ENCODE results near the gene LUC7L.
A peak's percentile ranks its signal among the peaks of the same experiment; 100 is the strongest.
"Not testable (repeated sequence)": the region's sequence is repeated elsewhere in the genome, so short reads cannot be mapped to it uniquely, and the experiment has no call there.

Gene LUC7L

DNA sequence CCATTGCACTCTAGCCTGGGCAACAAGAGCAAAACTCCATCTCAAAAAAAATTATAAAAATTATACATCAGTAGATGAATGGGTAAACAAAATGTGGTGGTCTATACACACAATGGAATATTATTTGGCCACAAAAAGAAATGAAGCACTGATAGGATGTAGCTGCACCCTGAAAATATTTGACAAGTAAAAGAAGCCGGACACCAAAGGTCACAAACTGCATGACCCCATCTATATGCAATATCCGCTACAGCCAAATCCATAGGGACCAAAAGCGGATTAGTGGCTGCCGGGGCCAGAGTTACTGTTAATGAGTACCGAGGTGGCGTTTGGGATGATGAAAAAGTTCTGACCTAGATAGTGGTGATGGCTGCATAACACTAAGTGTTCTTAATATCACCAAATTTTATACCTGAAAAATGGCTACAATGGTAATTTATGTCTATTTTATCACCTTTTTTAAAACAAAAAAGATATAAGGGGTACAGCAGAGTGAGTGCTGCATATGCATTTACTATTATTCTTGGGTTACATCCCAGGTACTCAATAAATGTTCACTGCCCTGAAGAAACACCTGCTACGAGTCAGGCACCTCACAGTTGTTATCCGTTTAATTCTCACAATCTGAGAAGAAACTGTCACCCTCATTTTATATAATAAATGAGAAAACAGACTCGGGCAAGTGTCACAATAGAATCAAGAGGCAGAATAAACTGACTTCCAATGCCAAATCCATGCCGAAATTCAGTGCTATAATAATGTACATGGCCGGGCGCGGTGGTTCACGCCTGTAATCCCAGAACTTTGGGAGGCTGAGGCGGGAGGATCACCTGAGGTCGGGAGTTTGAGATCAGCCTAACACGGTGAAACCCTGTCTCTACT is 49.8 kb downstream of the LUC7L start:
- no peak for DNase-seq (ENCODE audit: low spot score)

DNA sequence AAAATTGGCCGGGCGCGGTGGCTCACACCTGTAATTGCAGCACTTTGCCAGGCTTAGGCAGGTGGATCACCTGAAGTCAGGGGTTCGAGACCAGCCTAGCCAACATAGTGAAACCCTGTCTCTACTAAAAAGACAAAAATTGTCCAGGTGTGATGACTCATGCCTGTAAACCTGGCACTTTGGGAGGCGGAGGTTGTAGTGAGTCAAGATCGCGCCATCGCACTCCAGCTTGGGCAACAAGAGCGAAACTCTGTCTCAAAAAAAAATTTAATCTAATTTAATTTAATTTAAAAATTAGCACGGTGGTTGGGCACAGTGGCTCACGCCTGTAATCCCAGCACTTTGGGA is 50.6 kb downstream of the LUC7L start:
- DNase-seq (ENCODE audit: low spot score) = no peak

DNA sequence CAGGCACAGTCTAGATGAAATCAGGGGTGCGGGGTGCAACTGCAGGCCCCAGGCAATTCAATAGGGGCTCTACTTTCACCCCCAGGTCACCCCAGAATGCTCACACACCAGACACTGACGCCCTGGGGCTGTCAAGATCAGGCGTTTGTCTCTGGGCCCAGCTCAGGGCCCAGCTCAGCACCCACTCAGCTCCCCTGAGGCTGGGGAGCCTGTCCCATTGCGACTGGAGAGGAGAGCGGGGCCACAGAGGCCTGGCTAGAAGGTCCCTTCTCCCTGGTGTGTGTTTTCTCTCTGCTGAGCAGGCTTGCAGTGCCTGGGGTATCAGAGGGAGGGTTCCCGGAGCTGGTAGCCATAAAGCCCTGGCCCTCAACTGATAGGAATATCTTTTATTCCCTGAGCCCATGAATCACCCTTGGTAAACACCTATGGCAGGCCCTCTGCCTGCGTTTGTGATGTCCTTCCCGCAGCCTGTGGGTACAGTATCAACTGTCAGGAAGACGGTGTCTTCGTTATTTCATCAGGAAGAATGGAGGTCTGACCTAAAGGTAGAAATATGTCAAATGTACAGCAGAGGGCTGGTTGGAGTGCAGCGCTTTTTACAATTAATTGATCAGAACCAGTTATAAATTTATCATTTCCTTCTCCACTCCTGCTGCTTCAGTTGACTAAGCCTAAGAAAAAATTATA is 51.1 kb downstream of the LUC7L start:
- DNase-seq (ENCODE audit: low spot score) = no peak

DNA sequence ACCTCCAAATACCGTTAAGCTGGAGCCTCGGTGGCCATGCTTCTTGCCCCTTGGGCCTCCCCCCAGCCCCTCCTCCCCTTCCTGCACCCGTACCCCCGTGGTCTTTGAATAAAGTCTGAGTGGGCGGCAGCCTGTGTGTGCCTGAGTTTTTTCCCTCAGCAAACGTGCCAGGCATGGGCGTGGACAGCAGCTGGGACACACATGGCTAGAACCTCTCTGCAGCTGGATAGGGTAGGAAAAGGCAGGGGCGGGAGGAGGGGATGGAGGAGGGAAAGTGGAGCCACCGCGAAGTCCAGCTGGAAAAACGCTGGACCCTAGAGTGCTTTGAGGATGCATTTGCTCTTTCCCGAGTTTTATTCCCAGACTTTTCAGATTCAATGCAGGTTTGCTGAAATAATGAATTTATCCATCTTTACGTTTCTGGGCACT is 51.8 kb downstream of the LUC7L start:
- peak; percentile 64 for DNase-seq (ENCODE audit: low spot score)

DNA sequence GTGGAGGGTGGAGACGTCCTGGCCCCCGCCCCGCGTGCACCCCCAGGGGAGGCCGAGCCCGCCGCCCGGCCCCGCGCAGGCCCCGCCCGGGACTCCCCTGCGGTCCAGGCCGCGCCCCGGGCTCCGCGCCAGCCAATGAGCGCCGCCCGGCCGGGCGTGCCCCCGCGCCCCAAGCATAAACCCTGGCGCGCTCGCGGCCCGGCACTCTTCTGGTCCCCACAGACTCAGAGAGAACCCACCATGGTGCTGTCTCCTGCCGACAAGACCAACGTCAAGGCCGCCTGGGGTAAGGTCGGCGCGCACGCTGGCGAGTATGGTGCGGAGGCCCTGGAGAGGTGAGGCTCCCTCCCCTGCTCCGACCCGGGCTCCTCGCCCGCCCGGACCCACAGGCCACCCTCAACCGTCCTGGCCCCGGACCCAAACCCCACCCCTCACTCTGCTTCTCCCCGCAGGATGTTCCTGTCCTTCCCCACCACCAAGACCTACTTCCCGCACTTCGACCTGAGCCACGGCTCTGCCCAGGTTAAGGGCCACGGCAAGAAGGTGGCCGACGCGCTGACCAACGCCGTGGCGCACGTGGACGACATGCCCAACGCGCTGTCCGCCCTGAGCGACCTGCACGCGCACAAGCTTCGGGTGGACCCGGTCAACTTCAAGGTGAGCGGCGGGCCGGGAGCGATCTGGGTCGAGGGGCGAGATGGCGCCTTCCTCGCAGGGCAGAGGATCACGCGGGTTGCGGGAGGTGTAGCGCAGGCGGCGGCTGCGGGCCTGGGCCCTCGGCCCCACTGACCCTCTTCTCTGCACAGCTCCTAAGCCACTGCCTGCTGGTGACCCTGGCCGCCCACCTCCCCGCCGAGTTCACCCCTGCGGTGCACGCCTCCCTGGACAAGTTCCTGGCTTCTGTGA is 52.5 kb downstream of the LUC7L start, which contains the start of gene HBA1:
HBA1 (plus strand) TSS at position 204 of the 906 bp plus-strand sequence; CDS start at position 241, 37 bp downstream.
- not testable (repeated sequence) for DNase-seq (ENCODE audit: low spot score)

DNA sequence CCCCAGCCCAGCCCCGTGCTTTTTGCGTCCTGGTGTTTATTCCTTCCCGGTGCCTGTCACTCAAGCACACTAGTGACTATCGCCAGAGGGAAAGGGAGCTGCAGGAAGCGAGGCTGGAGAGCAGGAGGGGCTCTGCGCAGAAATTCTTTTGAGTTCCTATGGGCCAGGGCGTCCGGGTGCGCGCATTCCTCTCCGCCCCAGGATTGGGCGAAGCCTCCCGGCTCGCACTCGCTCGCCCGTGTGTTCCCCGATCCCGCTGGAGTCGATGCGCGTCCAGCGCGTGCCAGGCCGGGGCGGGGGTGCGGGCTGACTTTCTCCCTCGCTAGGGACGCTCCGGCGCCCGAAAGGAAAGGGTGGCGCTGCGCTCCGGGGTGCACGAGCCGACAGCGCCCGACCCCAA is 53.2 kb downstream of the LUC7L start:
- DNase-seq (ENCODE audit: low spot score) = not testable (repeated sequence)

DNA sequence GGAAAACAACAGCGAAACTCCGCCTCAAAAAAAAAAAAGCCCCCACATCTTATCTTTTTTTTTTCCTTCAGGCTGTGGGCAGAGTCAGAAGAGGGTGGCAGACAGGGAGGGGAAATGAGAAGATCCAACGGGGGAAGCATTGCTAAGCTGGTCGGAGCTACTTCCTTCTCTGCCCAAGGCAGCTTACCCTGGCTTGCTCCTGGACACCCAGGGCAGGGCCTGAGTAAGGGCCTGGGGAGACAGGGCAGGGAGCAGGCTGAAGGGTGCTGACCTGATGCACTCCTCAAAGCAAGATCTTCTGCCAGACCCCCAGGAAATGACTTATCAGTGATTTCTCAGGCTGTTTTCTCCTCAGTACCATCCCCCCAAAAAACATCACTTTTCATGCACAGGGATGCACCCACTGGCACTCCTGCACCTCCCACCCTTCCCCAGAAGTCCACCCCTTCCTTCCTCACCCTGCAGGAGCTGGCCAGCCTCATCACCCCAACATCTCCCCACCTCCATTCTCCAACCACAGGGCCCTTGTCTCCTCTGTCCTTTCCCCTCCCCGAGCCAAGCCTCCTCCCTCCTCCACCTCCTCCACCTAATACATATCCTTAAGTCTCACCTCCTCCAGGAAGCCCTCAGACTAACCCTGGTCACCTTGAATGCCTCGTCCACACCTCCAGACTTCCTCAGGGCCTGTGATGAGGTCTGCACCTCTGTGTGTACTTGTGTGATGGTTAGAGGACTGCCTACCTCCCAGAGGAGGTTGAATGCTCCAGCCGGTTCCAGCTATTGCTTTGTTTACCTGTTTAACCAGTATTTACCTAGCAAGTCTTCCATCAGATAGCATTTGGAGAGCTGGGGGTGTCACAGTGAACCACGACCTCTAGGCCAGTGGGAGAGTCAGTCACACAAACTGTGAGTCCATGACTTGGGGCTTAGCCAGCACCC is 54.0 kb downstream of the LUC7L start:
- DNase-seq (ENCODE audit: low spot score) = peak; percentile 8

DNA sequence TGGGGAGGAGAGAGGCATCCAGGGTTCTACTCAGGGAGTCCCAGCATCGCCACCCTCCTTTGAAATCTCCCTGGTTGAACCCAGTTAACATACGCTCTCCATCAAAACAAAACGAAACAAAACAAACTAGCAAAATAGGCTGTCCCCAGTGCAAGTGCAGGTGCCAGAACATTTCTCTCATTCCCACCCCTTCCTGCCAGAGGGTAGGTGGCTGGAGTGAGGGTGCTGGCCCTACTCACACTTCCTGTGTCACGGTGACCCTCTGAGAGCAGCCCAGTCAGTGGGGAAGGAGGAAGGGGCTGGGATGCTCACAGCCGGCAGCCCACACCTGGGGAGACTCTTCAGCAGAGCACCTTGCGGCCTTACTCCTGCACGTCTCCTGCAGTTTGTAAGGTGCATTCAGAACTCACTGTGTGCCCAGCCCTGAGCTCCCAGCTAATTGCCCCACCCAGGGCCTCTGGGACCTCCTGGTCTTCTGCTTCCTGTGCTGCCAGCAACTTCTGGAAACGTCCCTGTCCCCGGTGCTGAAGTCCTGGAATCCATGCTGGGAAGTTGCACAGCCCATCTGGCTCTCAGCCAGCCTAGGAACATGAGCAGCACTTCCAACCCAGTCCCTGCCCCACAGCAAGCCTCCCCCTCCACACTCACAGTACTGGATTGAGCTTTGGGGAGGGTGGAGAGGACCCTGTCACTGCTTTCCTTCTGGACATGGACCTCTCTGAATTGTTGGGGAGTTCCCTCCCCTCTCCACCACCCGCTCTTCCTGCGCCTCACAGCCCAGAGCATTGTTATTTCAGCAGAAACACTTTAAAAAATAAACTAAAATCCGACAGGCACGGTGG is 55.1 kb downstream of the LUC7L start:
- peak; percentile 13 for DNase-seq (ENCODE audit: low spot score)

DNA sequence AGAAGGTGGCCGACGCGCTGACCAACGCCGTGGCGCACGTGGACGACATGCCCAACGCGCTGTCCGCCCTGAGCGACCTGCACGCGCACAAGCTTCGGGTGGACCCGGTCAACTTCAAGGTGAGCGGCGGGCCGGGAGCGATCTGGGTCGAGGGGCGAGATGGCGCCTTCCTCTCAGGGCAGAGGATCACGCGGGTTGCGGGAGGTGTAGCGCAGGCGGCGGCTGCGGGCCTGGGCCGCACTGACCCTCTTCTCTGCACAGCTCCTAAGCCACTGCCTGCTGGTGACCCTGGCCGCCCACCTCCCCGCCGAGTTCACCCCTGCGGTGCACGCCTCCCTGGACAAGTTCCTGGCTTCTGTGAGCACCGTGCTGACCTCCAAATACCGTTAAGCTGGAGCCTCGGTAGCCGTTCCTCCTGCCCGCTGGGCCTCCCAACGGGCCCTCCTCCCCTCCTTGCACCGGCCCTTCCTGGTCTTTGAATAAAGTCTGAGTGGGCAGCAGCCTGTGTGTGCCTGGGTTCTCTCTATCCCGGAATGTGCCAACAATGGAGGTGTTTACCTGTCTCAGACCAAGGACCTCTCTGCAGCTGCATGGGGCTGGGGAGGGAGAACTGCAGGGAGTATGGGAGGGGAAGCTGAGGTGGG is 55.9 kb downstream of the LUC7L start:
- DNase-seq (ENCODE audit: low spot score) = not testable (repeated sequence)

DNA sequence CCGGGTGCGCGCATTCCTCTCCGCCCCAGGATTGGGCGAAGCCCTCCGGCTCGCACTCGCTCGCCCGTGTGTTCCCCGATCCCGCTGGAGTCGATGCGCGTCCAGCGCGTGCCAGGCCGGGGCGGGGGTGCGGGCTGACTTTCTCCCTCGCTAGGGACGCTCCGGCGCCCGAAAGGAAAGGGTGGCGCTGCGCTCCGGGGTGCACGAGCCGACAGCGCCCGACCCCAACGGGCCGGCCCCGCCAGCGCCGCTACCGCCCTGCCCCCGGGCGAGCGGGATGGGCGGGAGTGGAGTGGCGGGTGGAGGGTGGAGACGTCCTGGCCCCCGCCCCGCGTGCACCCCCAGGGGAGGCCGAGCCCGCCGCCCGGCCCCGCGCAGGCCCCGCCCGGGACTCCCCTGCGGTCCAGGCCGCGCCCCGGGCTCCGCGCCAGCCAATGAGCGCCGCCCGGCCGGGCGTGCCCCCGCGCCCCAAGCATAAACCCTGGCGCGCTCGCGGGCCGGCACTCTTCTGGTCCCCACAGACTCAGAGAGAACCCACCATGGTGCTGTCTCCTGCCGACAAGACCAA is 56.8 kb downstream of the LUC7L start, which contains the start of gene HBA2:
HBA2 (plus strand) TSS at position 503 of the 568 bp plus-strand sequence; CDS start at position 540, 37 bp downstream.
- not testable (repeated sequence) for DNase-seq (ENCODE audit: low spot score)

DNA sequence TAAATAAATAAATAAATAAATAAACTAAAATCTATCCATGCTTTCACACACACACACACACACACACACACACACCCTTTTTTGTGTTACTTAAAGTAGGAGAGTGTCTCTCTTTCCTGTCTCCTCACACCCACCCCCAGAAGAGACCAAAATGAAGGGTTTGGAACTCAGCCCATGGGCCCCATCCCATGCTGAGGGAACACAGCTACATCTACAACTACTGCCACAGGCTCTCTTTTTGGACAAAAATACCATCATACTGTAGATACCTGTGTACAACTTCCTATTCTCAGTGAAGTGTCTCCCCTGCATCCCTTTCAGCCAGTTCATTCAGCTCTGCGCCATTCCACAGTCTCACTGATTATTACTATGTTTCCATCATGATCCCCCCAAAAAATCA is 58.5 kb downstream of the LUC7L start:
- DNase-seq (ENCODE audit: low spot score) = no peak

DNA sequence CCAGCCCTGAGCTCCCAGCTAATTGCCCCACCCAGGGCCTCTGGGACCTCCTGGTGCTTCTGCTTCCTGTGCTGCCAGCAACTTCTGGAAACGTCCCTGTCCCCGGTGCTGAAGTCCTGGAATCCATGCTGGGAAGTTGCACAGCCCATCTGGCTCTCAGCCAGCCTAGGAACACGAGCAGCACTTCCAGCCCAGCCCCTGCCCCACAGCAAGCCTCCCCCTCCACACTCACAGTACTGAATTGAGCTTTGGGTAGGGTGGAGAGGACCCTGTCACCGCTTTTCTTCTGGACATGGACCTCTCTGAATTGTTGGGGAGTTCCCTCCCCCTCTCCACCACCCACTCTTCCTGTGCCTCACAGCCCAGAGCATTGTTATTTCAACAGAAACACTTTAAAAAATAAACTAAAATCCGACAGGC is 59.2 kb downstream of the LUC7L start:
- not testable (repeated sequence) for DNase-seq (ENCODE audit: low spot score)

DNA sequence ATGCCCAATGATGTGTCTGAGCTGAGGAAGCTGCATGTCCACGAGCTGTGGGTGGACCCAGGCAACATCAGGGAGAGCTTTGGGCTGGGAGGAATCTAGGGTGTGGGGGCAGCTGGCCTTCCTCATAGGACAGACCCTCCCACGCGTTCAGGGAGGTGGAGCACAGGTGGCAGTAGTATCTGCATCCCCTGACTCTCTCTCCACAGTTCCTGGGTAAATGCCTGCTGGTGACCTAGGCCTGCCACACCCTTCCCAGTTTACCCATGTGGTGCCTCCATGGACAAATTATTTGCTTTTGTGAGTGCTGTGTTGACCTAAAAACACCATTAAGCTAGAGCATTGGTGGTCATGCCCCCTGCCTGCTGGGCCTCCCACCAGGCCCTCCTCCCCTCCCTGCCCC is 60.2 kb downstream of the LUC7L start:
- no peak for DNase-seq (ENCODE audit: low spot score)

DNA sequence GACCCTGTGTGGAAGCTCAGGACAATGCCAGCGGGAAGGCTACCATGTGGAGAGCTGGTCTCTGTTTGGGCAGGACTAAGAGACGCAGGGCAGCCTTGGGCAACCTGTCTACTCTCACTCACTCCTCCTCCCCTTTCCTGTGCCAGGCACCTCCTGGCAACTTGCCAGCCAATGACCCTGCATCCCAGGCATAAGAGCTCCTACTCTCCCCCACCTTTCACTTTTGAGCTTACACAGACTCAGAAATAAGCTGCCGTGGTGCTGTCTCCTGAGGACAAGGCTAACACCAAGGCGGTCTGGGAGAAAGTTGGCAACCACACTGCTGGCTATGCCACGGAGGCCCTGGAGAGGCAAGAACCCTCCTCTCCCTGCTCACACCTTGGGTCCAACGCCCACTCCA is 60.8 kb downstream of the LUC7L start:
- peak; percentile 10 for DNase-seq (ENCODE audit: low spot score)

DNA sequence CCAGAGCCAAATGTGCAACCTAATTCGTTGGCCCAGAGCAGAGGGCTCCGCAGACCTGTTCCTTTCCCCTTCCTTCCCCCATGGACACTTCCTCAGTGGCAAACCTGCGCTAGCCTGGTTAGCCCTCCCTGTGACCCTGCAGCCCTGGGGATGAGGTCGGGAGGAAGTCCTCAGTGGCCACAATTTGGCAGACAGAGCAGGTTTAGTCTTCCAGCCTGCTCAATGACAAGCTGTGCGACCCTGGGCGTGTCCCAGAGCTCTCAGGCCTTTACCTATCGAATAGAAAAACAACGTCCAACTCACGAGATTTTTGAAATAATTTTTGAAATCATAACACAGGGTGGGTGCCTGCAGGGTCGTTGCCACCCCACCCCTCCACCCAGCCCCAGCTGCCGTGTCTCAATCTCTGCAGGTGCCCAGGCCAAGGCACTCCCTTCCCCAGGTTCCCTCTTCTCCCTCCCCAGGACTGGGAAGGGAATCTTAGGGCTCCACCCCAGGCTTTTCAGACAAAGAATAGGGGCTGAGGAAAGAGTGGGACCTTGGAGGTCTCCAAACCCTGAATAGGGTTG is 62.0 kb downstream of the LUC7L start:
- DNase-seq (ENCODE audit: low spot score) = no peak

DNA sequence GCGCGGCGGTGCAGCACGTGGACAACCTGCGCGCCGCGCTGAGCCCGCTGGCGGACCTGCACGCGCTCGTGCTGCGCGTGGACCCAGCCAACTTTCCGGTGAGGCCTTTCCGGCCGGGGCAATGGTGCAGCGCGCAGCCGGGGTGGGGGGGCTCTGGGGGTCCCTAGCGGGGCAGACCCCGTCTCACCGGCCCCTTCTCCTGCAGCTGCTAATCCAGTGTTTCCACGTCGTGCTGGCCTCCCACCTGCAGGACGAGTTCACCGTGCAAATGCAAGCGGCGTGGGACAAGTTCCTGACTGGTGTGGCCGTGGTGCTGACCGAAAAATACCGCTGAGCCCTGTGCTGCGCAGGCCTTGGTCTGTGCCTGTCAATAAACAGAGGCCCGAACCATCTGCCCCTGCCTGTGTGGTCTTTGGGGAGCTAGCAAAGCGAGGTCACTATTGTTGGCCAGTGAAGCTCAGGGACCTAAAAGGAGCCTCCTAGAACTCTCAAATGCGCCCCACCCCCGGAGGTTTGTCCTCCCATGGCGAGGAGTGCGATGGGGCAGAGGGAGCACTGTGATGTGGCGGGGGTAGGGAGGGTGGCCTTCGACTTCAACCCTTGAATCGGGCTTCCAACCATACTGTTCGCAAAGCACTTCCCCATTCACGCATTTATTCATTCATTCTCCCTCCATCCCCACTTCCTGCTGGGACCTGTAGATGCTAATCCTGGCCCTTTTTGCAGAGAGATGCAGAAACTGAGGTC is 62.7 kb downstream of the LUC7L start:
- peak; percentile 9 for DNase-seq (ENCODE audit: low spot score)

DNA sequence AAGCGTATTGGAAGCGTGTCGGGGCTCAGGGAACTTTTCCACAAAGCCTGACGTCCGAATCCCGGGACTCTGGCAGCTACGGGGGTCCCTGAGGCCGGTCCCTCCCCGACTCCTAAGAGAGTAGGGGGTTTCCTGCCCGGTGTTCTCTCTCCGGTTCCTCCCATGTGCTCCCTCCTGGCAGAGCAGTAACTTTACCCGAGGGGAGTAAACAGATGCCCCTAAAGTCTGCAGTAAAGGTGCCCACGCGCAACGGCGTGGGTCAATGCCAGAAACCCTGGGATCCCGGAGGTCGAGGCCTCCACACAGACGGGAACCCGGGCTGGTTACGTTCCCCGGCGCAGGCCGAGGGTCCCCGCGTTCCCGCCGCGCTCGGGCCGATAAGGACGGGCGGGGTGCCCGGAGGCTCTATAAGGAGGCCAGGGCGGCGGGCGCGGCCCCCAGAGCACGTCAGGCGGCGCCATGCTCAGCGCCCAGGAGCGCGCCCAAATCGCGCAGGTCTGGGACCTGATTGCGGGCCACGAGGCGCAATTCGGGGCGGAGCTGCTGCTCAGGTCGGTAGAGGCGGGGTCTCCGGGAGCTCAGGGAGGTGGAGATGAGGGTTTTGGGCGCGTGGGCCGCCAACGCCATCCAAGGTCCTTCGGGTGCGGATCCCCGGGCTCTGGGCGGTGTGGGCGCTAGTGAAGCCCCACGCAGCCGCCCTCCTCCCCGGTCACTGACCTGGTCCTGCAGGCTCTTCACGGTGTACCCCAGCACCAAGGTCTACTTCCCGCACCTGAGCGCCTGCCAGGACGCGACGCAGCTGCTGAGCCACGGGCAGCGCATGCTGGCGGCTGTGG is 63.5 kb downstream of the LUC7L start, which contains the start of gene HBM:
HBM (plus strand) TSS at position 440 of the 836 bp plus-strand sequence; CDS start at position 460, 20 bp downstream.
- DNase-seq (ENCODE audit: low spot score) = peak; percentile 15
